Inflammatory macrophage treated with lipopolysaccharide for 1 hour (primary cell): ENCODE results near the gene SLC6A20.
A peak's percentile ranks its signal among the peaks of the same experiment; 100 is the strongest.

ENCODE experiments used
- DNase-seq, 2 donors: peaks; one replicate each; pipeline ENCODE4 v3.0.0-alpha.2; 2020 to 2022

Gene SLC6A20

GRCh38 chr3:45795882-45796765 is at the start of gene SLC6A20:
TSS of gene SLC6A20 (minus strand) at chr3:45796536. CDS start at chr3:45796419, 117 bp downstream.
- DNase-seq, result no peak

GRCh38 chr3:45844616-45845015 is 48.3 kb upstream of the SLC6A20 start:
- DNase-seq, result peak in 1 of 2 donors; percentile 5

GRCh38 chr3:45842851-45843625 is 46.7 kb upstream of the SLC6A20 start:
- DNase-seq, result no peak

- DNase-seq, result peak; percentile 98 to 99
Measured at GRCh38 chr3:45841757-45842491, 45.6 kb upstream of the SLC6A20 start, which contains the start of gene LZTFL1. TSS of gene LZTFL1 (minus strand) at chr3:45842119. CDS start at chr3:45841991, 128 bp downstream.

- peak; percentile 25 to 37 for DNase-seq
Measured at GRCh38 chr3:45841420-45841756, 45.1 kb upstream of the SLC6A20 start.

GRCh38 chr3:45838466-45838865 is 42.1 kb upstream of the SLC6A20 start:
- no peak for DNase-seq

GRCh38 chr3:45832699-45833098 is 36.4 kb upstream of the SLC6A20 start:
- DNase-seq, result no peak

GRCh38 chr3:45830121-45830520 is 33.8 kb upstream of the SLC6A20 start:
- no peak for DNase-seq

- no peak for DNase-seq
Measured at GRCh38 chr3:45826908-45827307, 30.6 kb upstream of the SLC6A20 start.

GRCh38 chr3:45826321-45826720 is 30.0 kb upstream of the SLC6A20 start:
- DNase-seq, result no peak

- no peak for DNase-seq
Measured at GRCh38 chr3:45821127-45821526, 24.8 kb upstream of the SLC6A20 start.

GRCh38 chr3:45819543-45819942 is 23.2 kb upstream of the SLC6A20 start:
- no peak for DNase-seq

GRCh38 chr3:45817831-45818522 is 21.6 kb upstream of the SLC6A20 start:
- no peak for DNase-seq

GRCh38 chr3:45816544-45816943 is 20.2 kb upstream of the SLC6A20 start:
- DNase-seq, result no peak

- no peak for DNase-seq
Measured at GRCh38 chr3:45814322-45814721, 18.0 kb upstream of the SLC6A20 start.

GRCh38 chr3:45807681-45808540 is 11.6 kb upstream of the SLC6A20 start:
- DNase-seq, result no peak

GRCh38 chr3:45807133-45807532 is 10.8 kb upstream of the SLC6A20 start:
- no peak for DNase-seq

GRCh38 chr3:45806072-45806471 is 9.7 kb upstream of the SLC6A20 start:
- DNase-seq, result no peak

- no peak for DNase-seq
Measured at GRCh38 chr3:45803252-45803935, 7.1 kb upstream of the SLC6A20 start.

GRCh38 chr3:45802146-45802545 is 5.8 kb upstream of the SLC6A20 start:
- no peak for DNase-seq

GRCh38 chr3:45800611-45801010 is 4.3 kb upstream of the SLC6A20 start:
- no peak for DNase-seq
